Ishikawa (cell line): Measurements from ENCODE around the gene CCDC146.

ENCODE experiments used
- CEBPB ChIP-seq: IDR thresholded peaks from 2 replicates; pipeline ENCODE4 v1.6.1; 2012
- CREB1 ChIP-seq: IDR thresholded peaks from 2 replicates; pipeline ENCODE4 v1.6.1; 2012; ENCODE audit warnings: low read depth
- EGR1 ChIP-seq: IDR thresholded peaks from 2 replicates; pipeline ENCODE4 v1.6.1; 2012
- EP300 ChIP-seq: IDR thresholded peaks from 2 replicates; pipeline ENCODE4 v1.6.1; 2012; ENCODE audit warnings: borderline replicate concordance
- FOXM1 ChIP-seq: IDR thresholded peaks from 2 replicates; pipeline ENCODE4 v1.6.1; 2012; ENCODE audit warnings: low read depth, borderline replicate concordance
- NFIC ChIP-seq: IDR thresholded peaks from 2 replicates; pipeline ENCODE4 v1.6.1; 2012
- RAD21 ChIP-seq: IDR thresholded peaks from 2 replicates; pipeline ENCODE4 v1.6.1; 2012; ENCODE audit warnings: low read depth
- TAF1 ChIP-seq: IDR thresholded peaks from 2 replicates; pipeline ENCODE4 v1.6.1; 2012; ENCODE audit warnings: low read depth, mild to moderate bottlenecking
- TCF12 ChIP-seq: IDR thresholded peaks from 2 replicates; pipeline ENCODE4 v1.6.1; 2012; ENCODE audit warnings: low read depth
- TEAD4 ChIP-seq: IDR thresholded peaks from 2 replicates; pipeline ENCODE4 v1.6.1; 2012
- YY1 ChIP-seq: IDR thresholded peaks from 2 replicates; pipeline ENCODE4 v1.6.1; 2012; ENCODE audit warnings: low read depth
- ZBTB7A ChIP-seq: IDR thresholded peaks from 2 replicates; pipeline ENCODE4 v1.6.1; 2012; ENCODE audit warnings: low read depth
- TF ChIP-seq, protein P1 (sequence below): IDR thresholded peaks from 2 replicates; pipeline ENCODE4 v1.6.1; 2012
- TF ChIP-seq, protein P2 (sequence below): IDR thresholded peaks from 2 replicates; pipeline ENCODE4 v1.6.1; 2012; ENCODE audit warnings: low read depth, mild to moderate bottlenecking
- TF ChIP-seq, protein P3 (sequence below): IDR thresholded peaks from 2 replicates; pipeline ENCODE4 v1.6.1; 2012

Gene CCDC146

DNA sequence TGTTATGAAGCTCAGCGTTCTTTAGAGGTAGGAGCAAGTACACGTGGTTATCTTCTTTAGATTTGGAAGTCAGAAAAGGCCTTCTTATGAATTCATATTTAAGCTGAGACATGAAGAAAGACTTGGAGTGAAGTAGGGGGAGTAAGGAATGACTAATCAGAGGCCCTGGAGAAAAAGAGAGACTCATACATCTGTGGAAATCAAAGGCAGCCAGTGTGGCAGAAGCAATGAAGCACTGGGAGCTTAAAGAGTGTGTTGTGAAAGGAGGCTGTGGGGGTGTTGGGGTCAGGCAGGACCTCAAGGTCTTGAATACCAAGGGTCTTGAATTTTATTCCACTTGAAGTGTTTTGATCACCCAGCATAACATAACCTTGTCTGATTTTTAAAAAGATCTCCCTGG is 112.9 kb downstream of the CCDC146 start:
- TF ChIP-seq EP300 (no peak), TAF1 (no peak), FOXM1 (no peak), YY1 (no peak), CEBPB (no peak), NFIC (no peak), RAD21 (no peak), TCF12 (no peak), EGR1 (no peak), ZBTB7A (no peak)
- TF ChIP-seq, protein P1, sequence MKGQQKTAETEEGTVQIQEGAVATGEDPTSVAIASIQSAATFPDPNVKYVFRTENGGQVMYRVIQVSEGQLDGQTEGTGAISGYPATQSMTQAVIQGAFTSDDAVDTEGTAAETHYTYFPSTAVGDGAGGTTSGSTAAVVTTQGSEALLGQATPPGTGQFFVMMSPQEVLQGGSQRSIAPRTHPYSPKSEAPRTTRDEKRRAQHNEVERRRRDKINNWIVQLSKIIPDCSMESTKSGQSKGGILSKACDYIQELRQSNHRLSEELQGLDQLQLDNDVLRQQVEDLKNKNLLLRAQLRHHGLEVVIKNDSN = no peak
- TF ChIP-seq, protein P2, sequence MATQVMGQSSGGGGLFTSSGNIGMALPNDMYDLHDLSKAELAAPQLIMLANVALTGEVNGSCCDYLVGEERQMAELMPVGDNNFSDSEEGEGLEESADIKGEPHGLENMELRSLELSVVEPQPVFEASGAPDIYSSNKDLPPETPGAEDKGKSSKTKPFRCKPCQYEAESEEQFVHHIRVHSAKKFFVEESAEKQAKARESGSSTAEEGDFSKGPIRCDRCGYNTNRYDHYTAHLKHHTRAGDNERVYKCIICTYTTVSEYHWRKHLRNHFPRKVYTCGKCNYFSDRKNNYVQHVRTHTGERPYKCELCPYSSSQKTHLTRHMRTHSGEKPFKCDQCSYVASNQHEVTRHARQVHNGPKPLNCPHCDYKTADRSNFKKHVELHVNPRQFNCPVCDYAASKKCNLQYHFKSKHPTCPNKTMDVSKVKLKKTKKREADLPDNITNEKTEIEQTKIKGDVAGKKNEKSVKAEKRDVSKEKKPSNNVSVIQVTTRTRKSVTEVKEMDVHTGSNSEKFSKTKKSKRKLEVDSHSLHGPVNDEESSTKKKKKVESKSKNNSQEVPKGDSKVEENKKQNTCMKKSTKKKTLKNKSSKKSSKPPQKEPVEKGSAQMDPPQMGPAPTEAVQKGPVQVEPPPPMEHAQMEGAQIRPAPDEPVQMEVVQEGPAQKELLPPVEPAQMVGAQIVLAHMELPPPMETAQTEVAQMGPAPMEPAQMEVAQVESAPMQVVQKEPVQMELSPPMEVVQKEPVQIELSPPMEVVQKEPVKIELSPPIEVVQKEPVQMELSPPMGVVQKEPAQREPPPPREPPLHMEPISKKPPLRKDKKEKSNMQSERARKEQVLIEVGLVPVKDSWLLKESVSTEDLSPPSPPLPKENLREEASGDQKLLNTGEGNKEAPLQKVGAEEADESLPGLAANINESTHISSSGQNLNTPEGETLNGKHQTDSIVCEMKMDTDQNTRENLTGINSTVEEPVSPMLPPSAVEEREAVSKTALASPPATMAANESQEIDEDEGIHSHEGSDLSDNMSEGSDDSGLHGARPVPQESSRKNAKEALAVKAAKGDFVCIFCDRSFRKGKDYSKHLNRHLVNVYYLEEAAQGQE = no peak

DNA sequence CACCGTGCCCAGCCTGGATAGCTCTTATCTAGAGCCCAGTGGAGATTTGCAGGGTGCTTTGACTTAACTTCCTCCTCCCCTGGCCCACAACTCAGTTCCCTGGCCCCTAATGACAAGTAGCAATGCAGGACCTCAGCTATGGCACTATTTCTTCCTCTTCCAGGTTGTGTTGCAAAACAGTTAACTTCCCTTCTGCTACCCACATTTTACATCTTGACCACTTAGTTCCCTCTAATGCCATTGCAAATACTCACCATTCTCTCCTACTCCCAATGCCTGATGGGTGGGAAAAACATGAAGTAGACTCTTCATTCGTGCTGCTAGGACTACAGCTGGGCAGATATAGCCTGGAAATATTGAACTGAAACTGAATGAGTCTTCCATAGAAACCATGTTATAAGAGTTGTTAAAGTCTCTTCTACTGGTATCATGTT is 116.3 kb downstream of the CCDC146 start:
- TF ChIP-seq NFIC (no peak), FOXM1 (no peak), YY1 (no peak), TEAD4 (no peak), RAD21 (no peak), EGR1 (no peak), EP300 (no peak), CREB1 (no peak), ZBTB7A (no peak), CEBPB (no peak)
- TF ChIP-seq, protein P2 = no peak
- TF ChIP-seq, protein P3, sequence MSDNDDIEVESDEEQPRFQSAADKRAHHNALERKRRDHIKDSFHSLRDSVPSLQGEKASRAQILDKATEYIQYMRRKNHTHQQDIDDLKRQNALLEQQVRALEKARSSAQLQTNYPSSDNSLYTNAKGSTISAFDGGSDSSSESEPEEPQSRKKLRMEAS = no peak
- TF ChIP-seq, protein P1 = no peak

DNA sequence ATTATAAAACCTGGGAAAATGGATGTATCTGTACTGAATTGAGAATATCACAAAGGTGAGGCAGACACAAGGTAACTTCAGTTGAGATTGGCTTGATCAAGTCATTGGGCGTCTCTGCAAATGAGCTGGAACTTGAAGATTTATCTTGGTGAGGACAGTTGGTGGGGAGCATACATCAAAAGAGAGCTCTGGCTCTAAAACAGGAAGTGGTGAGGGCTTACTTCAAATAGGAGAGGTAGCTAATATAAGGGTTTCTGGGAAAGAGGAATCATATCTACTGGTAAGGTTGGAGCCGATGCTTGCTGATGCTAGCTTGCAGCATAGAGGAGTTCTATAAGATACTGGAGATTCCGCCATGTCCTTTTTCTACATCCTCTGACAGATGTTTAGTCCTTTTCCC is 117.1 kb downstream of the CCDC146 start:
- TF ChIP-seq TAF1 = no peak

DNA sequence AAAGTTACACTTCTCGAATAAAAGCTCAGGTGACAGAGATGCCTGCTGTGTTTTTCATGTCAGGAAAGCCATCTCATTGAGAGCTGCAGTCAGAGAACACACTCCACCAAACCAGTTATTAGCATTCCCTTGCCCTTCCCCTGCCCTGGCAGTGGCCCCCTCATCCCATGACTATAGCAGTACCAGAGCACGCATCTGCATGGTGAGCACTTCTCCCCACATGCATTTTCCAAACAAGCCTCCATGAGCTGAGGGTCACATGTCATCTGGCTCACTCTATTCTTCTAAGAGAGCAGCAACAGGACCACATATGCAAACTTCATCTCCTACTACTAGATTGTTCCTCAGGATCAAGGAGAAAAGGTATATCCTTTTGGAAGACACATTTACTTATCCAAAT is 119.7 kb downstream of the CCDC146 start:
- TF ChIP-seq CREB1 = no peak
- TF ChIP-seq, protein P1 = no peak

DNA sequence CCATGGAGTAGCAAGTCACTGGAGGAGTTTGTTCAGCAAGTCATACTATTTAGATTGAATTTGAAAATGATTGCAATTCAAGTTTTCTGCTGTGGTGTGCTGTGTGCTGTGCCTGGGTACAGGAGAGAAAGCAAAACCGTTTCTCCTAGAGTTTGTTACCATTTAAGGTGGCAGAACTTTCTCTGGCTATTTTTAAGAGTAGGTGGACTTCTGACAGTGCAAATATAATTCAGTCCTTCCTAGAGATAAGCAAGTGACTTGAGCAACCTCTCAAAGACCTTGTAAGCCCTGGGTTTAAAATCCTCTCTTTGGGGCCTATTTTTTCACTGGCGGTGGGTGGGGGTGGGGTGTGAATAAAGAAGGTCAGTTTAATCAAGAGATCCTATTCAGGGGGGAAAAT is 120.1 kb downstream of the CCDC146 start:
- no peak for TF ChIP-seq RAD21
- no peak for TF ChIP-seq NFIC
- no peak for TF ChIP-seq EGR1
- TF ChIP-seq TAF1 = no peak
- no peak for TF ChIP-seq EP300
- TF ChIP-seq YY1 = no peak
- no peak for TF ChIP-seq ZBTB7A
- TF ChIP-seq CEBPB = no peak
- TF ChIP-seq, protein P1 = no peak
- TF ChIP-seq CREB1 = no peak
- TF ChIP-seq, protein P3 = no peak
- TF ChIP-seq FOXM1 = no peak
- no peak for TF ChIP-seq TCF12
- TF ChIP-seq, protein P2 = no peak
- no peak for TF ChIP-seq TEAD4
